T47D (cell line): Measurements from ENCODE around the gene JUP.
A peak's percentile ranks its signal among the peaks of the same experiment; 100 is the strongest.

ENCODE experiments used
- DNase-seq, 2 experiments: peaks; one replicate each; pipeline versions ENCODE4 v3.0.0 to v3.0.0-alpha.2; 2011 to 2012; ENCODE audit warnings: low read depth in 1 of 2, low spot score in 1 of 2
- JUND ChIP-seq: IDR thresholded peaks from 2 replicates; pipeline ENCODE4 v1.6.1; 2012; ENCODE audit warnings: low read depth
- in situ Hi-C: cut with HindIII; loops from 2 replicates; pipeline ENCODE4 v1.10.0; 2016; ENCODE audit warnings: low sequenced_read_pairs, low pct_unique_long_range_greater_than_20kb

JUP gene

GRCh38 chr17:41816637-41817320, 30.3 kb upstream of the JUP start:
- in situ Hi-C loops, result no loop called here
- no peak for TF ChIP-seq JUND
- no peak for DNase-seq

- no peak for TF ChIP-seq JUND
- in situ Hi-C loops, result no loop called here
- no peak for DNase-seq
Measured at GRCh38 chr17:41814195-41814594, 27.7 kb upstream of the JUP start.

- in situ Hi-C loops, result no loop called here
- no peak for DNase-seq
- no peak for TF ChIP-seq JUND
Measured at GRCh38 chr17:41813699-41814124, 27.2 kb upstream of the JUP start.

GRCh38 chr17:41813152-41813680, 26.7 kb upstream of the JUP start:
- DNase-seq, result no peak
- TF ChIP-seq JUND, result no peak
- in situ Hi-C loops, result no loop called here

- in situ Hi-C loops, result no loop called here
- DNase-seq, result peak in 1 of 2 experiments; percentile 76
- no peak for TF ChIP-seq JUND
Measured at GRCh38 chr17:41812381-41813151, 26.1 kb upstream of the JUP start, which contains the start of gene FKBP10. FKBP10 (plus strand) TSS chr17:41813004; CDS start chr17:41813035, 31 bp downstream.

GRCh38 chr17:41811549-41812380, 25.3 kb upstream of the JUP start, which contains the start of gene P3H4:
P3H4 (minus strand) TSS chr17:41811949; CDS start chr17:41811915, 34 bp downstream.
- in situ Hi-C loops, result no loop called here
- DNase-seq, result peak; percentile 91 to 94
- no peak for TF ChIP-seq JUND

- peak in 1 of 2 experiments; percentile 56 for DNase-seq
- TF ChIP-seq JUND, result no peak
- in situ Hi-C loops, result no loop called here
Measured at GRCh38 chr17:41810659-41811548, 24.4 kb upstream of the JUP start.

- no peak for TF ChIP-seq JUND
- in situ Hi-C loops, result no loop called here
- DNase-seq, result no peak
Measured at GRCh38 chr17:41806685-41807445, 20.4 kb upstream of the JUP start.

- DNase-seq, result no peak
- TF ChIP-seq JUND, result no peak
- in situ Hi-C loops, result no loop called here
Measured at GRCh38 chr17:41803049-41804020, 16.8 kb upstream of the JUP start.
